ENCODE data around the gene RNF19B. TPM values are rescaled to one million over a fixed set of nuclear protein-coding genes. Genes with fewer than 3 reads are reported as not detected.

Gene RNF19B
- total RNA-seq, 1 experiment from 2014 or later = 22.5 TPM

DNA sequence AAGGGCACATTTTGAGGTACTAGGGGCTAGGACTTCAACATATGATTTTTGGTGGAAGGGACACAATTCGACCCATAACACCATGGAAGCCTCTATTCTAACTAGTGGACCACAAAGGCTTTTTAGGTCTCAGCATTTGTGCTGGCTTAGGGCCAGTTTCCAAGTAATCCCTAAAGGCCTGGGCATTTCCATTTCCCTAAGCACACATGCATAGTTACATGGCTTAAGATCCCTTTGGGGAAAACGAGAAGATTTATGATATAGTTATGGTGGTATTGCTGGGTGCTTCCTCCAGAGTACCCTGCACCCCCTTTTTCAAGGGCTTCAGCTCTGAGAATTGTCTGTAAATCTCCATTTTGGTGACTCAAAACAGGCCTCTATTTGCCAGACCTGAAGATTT, 35.2 kb downstream of the RNF19B start:
- H2AFZ ChIP-seq (ENCODE audit: low read depth, low read length, poor library complexity, severe bottlenecking) = no peak overlapping the region
- H3K4me3 ChIP-seq (replicated peaks in 1 of 2; ENCODE audit: low read depth in 1 of 2, low read length in 2 of 2) = no peak overlapping the region
- H3K9me2 ChIP-seq (ENCODE audit: insufficient read depth) = no peaks in the 10 kb centered on the region
- H3K4me1 ChIP-seq (ENCODE audit: control insufficient read depth in 1 of 2, insufficient read depth in 2 of 2, low read length in 2 of 2) = peaks cover 10% of the 10 kb centered on the region in 2 experiments; a peak in 3 of 4 replicates
- TF ChIP-seq EZH2phosphoT487 (IDR thresholded peaks at IDR 0.05; ENCODE audit: borderline replicate concordance) (no peak), SIN3A (IDR thresholded peaks at IDR 0.05; ENCODE audit: low read depth) (no peak), SRF (IDR thresholded peaks at IDR 0.05; ENCODE audit: low read depth) (no peak), CEBPB (IDR thresholded peaks at IDR 0.05; ENCODE audit: low read depth) (no peak), JUND (IDR thresholded peaks at IDR 0.05) (no peak), EGR1 (IDR thresholded peaks at IDR 0.05; ENCODE audit: low read depth) (no peak), YY1 (IDR thresholded peaks at IDR 0.05; ENCODE audit: extremely low read depth, insufficient replicate concordance, low read depth, low read length) (no peak)
- TF ChIP-seq, protein P1, sequence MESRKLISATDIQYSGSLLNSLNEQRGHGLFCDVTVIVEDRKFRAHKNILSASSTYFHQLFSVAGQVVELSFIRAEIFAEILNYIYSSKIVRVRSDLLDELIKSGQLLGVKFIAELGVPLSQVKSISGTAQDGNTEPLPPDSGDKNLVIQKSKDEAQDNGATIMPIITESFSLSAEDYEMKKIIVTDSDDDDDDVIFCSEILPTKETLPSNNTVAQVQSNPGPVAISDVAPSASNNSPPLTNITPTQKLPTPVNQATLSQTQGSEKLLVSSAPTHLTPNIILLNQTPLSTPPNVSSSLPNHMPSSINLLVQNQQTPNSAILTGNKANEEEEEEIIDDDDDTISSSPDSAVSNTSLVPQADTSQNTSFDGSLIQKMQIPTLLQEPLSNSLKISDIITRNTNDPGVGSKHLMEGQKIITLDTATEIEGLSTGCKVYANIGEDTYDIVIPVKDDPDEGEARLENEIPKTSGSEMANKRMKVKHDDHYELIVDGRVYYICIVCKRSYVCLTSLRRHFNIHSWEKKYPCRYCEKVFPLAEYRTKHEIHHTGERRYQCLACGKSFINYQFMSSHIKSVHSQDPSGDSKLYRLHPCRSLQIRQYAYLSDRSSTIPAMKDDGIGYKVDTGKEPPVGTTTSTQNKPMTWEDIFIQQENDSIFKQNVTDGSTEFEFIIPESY (IDR thresholded peaks at IDR 0.05; ENCODE audit: extremely low read depth, insufficient replicate concordance, low read length) = no peak
- TF ChIP-seq, protein P2, sequence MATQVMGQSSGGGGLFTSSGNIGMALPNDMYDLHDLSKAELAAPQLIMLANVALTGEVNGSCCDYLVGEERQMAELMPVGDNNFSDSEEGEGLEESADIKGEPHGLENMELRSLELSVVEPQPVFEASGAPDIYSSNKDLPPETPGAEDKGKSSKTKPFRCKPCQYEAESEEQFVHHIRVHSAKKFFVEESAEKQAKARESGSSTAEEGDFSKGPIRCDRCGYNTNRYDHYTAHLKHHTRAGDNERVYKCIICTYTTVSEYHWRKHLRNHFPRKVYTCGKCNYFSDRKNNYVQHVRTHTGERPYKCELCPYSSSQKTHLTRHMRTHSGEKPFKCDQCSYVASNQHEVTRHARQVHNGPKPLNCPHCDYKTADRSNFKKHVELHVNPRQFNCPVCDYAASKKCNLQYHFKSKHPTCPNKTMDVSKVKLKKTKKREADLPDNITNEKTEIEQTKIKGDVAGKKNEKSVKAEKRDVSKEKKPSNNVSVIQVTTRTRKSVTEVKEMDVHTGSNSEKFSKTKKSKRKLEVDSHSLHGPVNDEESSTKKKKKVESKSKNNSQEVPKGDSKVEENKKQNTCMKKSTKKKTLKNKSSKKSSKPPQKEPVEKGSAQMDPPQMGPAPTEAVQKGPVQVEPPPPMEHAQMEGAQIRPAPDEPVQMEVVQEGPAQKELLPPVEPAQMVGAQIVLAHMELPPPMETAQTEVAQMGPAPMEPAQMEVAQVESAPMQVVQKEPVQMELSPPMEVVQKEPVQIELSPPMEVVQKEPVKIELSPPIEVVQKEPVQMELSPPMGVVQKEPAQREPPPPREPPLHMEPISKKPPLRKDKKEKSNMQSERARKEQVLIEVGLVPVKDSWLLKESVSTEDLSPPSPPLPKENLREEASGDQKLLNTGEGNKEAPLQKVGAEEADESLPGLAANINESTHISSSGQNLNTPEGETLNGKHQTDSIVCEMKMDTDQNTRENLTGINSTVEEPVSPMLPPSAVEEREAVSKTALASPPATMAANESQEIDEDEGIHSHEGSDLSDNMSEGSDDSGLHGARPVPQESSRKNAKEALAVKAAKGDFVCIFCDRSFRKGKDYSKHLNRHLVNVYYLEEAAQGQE (IDR thresholded peaks at IDR 0.05; ENCODE audit: low read depth) = no peak
- TF ChIP-seq, protein P3, sequence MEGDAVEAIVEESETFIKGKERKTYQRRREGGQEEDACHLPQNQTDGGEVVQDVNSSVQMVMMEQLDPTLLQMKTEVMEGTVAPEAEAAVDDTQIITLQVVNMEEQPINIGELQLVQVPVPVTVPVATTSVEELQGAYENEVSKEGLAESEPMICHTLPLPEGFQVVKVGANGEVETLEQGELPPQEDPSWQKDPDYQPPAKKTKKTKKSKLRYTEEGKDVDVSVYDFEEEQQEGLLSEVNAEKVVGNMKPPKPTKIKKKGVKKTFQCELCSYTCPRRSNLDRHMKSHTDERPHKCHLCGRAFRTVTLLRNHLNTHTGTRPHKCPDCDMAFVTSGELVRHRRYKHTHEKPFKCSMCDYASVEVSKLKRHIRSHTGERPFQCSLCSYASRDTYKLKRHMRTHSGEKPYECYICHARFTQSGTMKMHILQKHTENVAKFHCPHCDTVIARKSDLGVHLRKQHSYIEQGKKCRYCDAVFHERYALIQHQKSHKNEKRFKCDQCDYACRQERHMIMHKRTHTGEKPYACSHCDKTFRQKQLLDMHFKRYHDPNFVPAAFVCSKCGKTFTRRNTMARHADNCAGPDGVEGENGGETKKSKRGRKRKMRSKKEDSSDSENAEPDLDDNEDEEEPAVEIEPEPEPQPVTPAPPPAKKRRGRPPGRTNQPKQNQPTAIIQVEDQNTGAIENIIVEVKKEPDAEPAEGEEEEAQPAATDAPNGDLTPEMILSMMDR (IDR thresholded peaks at IDR 0.05 in 2 of 3, conservative IDR thresholded peaks at IDR 0.05 in 1 of 3; ENCODE audit: borderline replicate concordance in 1 of 3, insufficient read depth in 1 of 3, low read depth in 2 of 3, low read length in 2 of 3) = no peak
- H3K79me2 ChIP-seq (ENCODE audit: insufficient read depth, low read length) = no peaks in the 10 kb centered on the region
- H3K9ac ChIP-seq (ENCODE audit: low read length) = no peak overlapping the region
- H3K27ac ChIP-seq (ENCODE audit: low read depth, low read length) = no peak overlapping the region
- no peak overlapping the region for H3K4me2 ChIP-seq (ENCODE audit: low read length)
- intact Hi-C loops (cut with micrococcal nuclease) = no loop called here
- no TSS peak for BruUV-seq (replicated peaks)
- ChIA-PET CTCF (no interaction called here), POLR2A (no interaction called here), RAD21 (ENCODE audit: low non-redundant PET in 1 of 2, low total read pairs in 2 of 2, uncharacterized antibody in 2 of 2, unreplicated experiment in 2 of 2) (no interaction called here)
- H3K36me3 ChIP-seq (ENCODE audit: control insufficient read depth in 1 of 2, insufficient read depth in 2 of 2, low read length in 2 of 2) = no peaks in the 10 kb centered on the region
- DNase-seq (ENCODE audit: low read depth, low spot score) (no peak), ATAC-seq (no peak)
- H4K20me1 ChIP-seq (ENCODE audit: insufficient read depth) = no peaks in the 10 kb centered on the region
- H3K9me3 ChIP-seq (ENCODE audit: control insufficient read depth in 1 of 2, insufficient read depth in 1 of 2, low read depth in 1 of 2, low read length in 2 of 2) = no peaks in the 10 kb centered on the region
- no peaks in the 10 kb centered on the region for H3K27me3 ChIP-seq (ENCODE audit: insufficient read depth, low read length)

All from HCT116 (cell line).